HCT116 (cell line): ENCODE data around the gene RRBP1. TPM values are rescaled to one million over a fixed set of nuclear protein-coding genes. Genes with fewer than 3 reads are reported as not detected.
A peak's percentile ranks its signal among the peaks of the same experiment; 100 is the strongest.

Source experiments
- ATAC-seq: fragments of 200-7000 bp; cut with Tn5 transposase; 2 replicates; pipeline ENCODE4 v1.9.1; 2020; ENCODE audit warnings: mild to moderate bottlenecking, moderate library complexity
- BruUV-seq: library from RNA; stranded (reverse); fragments of 400-500 nt; replicated peaks from 2 replicates; lab custom pipeline; 2021; lab: Mats Ljungman, UMichigan
- CTCF ChIA-PET: fragments of 300-600 bp; sonication (Branson Sonifier 250); formaldehyde crosslinking; loops from one replicate; lab custom pipeline; 2021; ENCODE audit warnings: antibody characterized with exemption; lab: Charles Lee
- POLR2A ChIA-PET: fragments of 300-600, 350-600 bp; sonication (Branson Sonifier 250); formaldehyde crosslinking; loops from one replicate; lab custom pipeline; 2021; ENCODE audit warnings: antibody characterized with exemption; lab: Charles Lee
- RAD21 ChIA-PET, 2 experiments: fragments of 300-600 bp; sonication (Branson Sonifier 250); formaldehyde crosslinking; loops; one replicate each; lab custom pipeline; 2023; ENCODE audit warnings: low total read pairs in 2 of 2; ENCODE audit not compliant: uncharacterized antibody in 2 of 2, unreplicated experiment in 2 of 2, low non-redundant PET in 1 of 2; lab: Charles Lee
- DNase-seq: peaks from one replicate; pipeline ENCODE4 v3.0.0-alpha.2; 2010; ENCODE audit warnings: low read depth, low spot score
- H2AFZ ChIP-seq: fragments of 200-600 bp; shearing (Covaris generic), sonication (generic); 2 replicates; pipeline ENCODE4 v1.6.1; 2017; ENCODE audit warnings: low read depth, mixed run types, mixed read lengths, antibody characterized with exemption, low read length; ENCODE audit not compliant: poor library complexity, severe bottlenecking
- H3K27ac ChIP-seq: 2 replicates; pipeline ENCODE4 v1.5.1; 2012; ENCODE audit warnings: low read depth, low read length
- H3K27me3 ChIP-seq: fragments of 200-600 bp; sonication (generic); 2 replicates; pipeline ENCODE4 v1.6.1; 2016; ENCODE audit warnings: mixed run types, low read length, mixed read lengths; ENCODE audit not compliant: insufficient read depth
- H3K36me3 ChIP-seq, 2 experiments: fragments of 200-500 bp in 1 of 2; fragments of 200-600 bp in 1 of 2; sonication (Bioruptor generic) in 1 of 2; sonication (generic) in 1 of 2; 2 replicates each; pipeline versions ENCODE4 v1.5.1 to v1.6.1; 2014 to 2016; ENCODE audit warnings: low read length in 2 of 2, inconsistent platforms in 1 of 2, mixed read lengths in 1 of 2, mixed run types in 1 of 2; ENCODE audit not compliant: insufficient read depth in 2 of 2, control insufficient read depth in 1 of 2
- H3K4me1 ChIP-seq, 2 experiments: fragments of 200-600 bp in 1 of 2; sonication (generic) in 1 of 2; 2 replicates each; pipeline versions ENCODE4 v1.5.1 to v1.6.1; 2012 to 2017; ENCODE audit warnings: low read length in 2 of 2, inconsistent platforms in 1 of 2, mild to moderate bottlenecking in 1 of 2, mixed read lengths in 1 of 2, mixed run types in 1 of 2, moderate library complexity in 1 of 2; ENCODE audit not compliant: insufficient read depth in 2 of 2, control insufficient read depth in 1 of 2
- H3K4me2 ChIP-seq: fragments of 200-600 bp; sonication (generic); 2 replicates; pipeline ENCODE4 v1.6.1; 2017; ENCODE audit warnings: mixed run types, low read length, mixed read lengths
- H3K4me3 ChIP-seq, 2 experiments: fragments of 200-600 bp in 1 of 2; sonication (generic) in 1 of 2; replicated peaks in 1 of 2; 2 replicates each; pipeline ENCODE4 v1.5.1; 2011 to 2016; ENCODE audit warnings: low read length in 2 of 2, control low read depth in 1 of 2, low read depth in 1 of 2, mild to moderate bottlenecking in 1 of 2, mixed read lengths in 1 of 2, mixed run types in 1 of 2
- H3K79me2 ChIP-seq: fragments of 200-600 bp; sonication (generic); 2 replicates; pipeline ENCODE4 v1.6.1; 2017; ENCODE audit warnings: mild to moderate bottlenecking, mixed run types, low read length, moderate library complexity, mixed read lengths; ENCODE audit not compliant: insufficient read depth
- H3K9ac ChIP-seq: fragments of 200-600 bp; sonication (generic); 2 replicates; pipeline ENCODE4 v1.6.1; 2016; ENCODE audit warnings: low read length, mixed read lengths
- H3K9me2 ChIP-seq: fragments of 200-600 bp; sonication (generic), shearing (Covaris generic); 2 replicates; pipeline ENCODE4 v1.6.1; 2017; ENCODE audit warnings: mixed run types, mild to moderate bottlenecking, moderate library complexity; ENCODE audit not compliant: insufficient read depth
- H3K9me3 ChIP-seq, 2 experiments: fragments of 200-500 bp in 1 of 2; fragments of 200-600 bp in 1 of 2; sonication (Bioruptor generic) in 1 of 2; sonication (generic) in 1 of 2; 2 replicates each; pipeline ENCODE4 v1.6.1; 2014 to 2017; ENCODE audit warnings: low read length in 2 of 2, mixed read lengths in 2 of 2, inconsistent platforms in 1 of 2, low read depth in 1 of 2, mild to moderate bottlenecking in 1 of 2, mixed run types in 1 of 2, moderate library complexity in 1 of 2; ENCODE audit not compliant: control insufficient read depth in 1 of 2, insufficient read depth in 1 of 2
- H4K20me1 ChIP-seq: fragments of 200-600 bp; sonication (generic), shearing (Covaris generic); 2 replicates; pipeline ENCODE4 v1.6.1; 2017; ENCODE audit warnings: mixed run types, mild to moderate bottlenecking, moderate library complexity; ENCODE audit not compliant: insufficient read depth
- CBX3 ChIP-seq: IDR thresholded peaks from 2 replicates; pipeline ENCODE4 v1.6.1; 2012; ENCODE audit warnings: low read depth
- EGR1 ChIP-seq: IDR thresholded peaks from 2 replicates; pipeline ENCODE4 v1.6.1; 2012; ENCODE audit warnings: low read depth
- FOSL1 ChIP-seq: IDR thresholded peaks from 2 replicates; pipeline ENCODE4 v1.6.1; 2012; ENCODE audit warnings: low read depth
- JUND ChIP-seq: IDR thresholded peaks from 2 replicates; pipeline ENCODE4 v1.6.1; 2012
- MAX ChIP-seq: IDR thresholded peaks from 2 replicates; pipeline ENCODE4 v1.6.1; 2012
- POLR2AphosphoS5 ChIP-seq: IDR thresholded peaks from 2 replicates; pipeline ENCODE4 v1.6.1; 2011; ENCODE audit warnings: mild to moderate bottlenecking, low read depth, low read length, moderate library complexity
- SRF ChIP-seq: IDR thresholded peaks from 2 replicates; pipeline ENCODE4 v1.6.1; 2012; ENCODE audit warnings: low read depth
- TCF7L2 ChIP-seq: IDR thresholded peaks from 2 replicates; pipeline ENCODE4 v1.7.0; 2011; ENCODE audit warnings: borderline replicate concordance, inconsistent platforms; ENCODE audit not compliant: insufficient read depth, insufficient read length; ENCODE audit errors: extremely low read depth
- YY1 ChIP-seq: IDR thresholded peaks from 2 replicates; pipeline ENCODE4 v1.6.1; 2011; ENCODE audit warnings: low read length, low read depth, moderate library complexity, mild to moderate bottlenecking; ENCODE audit not compliant: insufficient replicate concordance; ENCODE audit errors: extremely low read depth
- intact Hi-C: fragments of 100-400 bp; cut with micrococcal nuclease; formaldehyde crosslinking; loops from 2 replicates; pipeline ENCODE4 v1.10.0; 2022
- total RNA-seq: library from RNA; stranded (reverse); gene quantifications from one replicate; pipeline ENCODE4 v1.2.1, GENCODE V29; 2021; ENCODE audit not compliant: unreplicated experiment
- TF ChIP-seq, protein P1 (sequence below): IDR thresholded peaks from 2 replicates; pipeline ENCODE4 v1.6.1; 2012

RRBP1 gene
- total RNA-seq, 1 experiment from 2014 or later, result 123 TPM

DNA sequence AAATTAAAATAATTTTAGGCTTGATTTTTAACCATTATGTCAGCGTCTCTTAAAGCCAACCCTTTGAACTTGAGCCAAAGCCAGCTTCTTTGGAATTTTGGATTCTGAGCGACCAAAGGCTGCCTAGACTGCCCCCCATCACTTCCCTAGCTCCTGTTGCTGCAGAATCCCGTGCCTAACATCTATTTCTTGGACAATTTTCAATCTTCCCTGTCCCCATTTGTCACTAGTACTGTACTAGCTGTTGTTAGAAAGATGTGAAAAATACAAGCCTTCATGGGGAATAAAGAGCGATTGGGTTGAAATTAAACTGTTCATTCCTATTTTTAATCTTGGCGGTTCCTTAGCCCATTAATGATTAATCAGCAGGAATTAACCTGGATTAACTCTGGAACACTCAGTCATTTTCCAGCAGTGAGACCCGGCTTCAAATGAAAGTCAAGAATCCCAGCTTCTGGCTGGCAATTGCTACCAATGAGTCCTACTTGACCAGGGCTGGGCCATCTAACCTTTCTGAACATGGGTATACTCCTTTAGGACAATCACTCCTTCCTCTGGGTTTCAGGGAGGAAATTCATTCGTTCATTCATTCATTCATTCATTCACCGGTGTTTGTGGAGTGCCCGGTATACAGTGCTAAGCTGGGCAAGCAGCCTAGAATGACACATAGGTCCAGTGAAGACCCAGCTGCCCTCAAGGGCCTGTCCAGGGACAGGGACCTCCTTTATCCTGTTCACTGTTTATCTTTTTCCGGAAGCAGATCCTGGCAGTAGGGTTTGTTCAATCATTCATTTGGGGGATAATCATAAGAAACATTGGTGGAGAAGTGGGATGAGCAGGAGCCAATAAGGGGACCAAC, 1.4 kb upstream of the RRBP1 start (continued):
- TF ChIP-seq TCF7L2 (no peak), POLR2AphosphoS5 (no peak), YY1 (no peak), JUND (no peak)

- Histone ChIP-seq H3K4me2 (peak overlapping the region; percentile 83), H3K9ac (peak overlapping the region; percentile 45; the same call in 1 of the 2 replicates), H3K4me3 (peak overlapping the region; percentile 56 to 78), H4K20me1 (no peaks in the 10 kb centered on the region), H3K27ac (no peak overlapping the region; the same call in 1 of the 2 replicates), H2AFZ (no peak overlapping the region), H3K9me2 (no peaks in the 10 kb centered on the region), H3K4me1 (peaks cover 24 to 33% of the 10 kb centered on the region in 2 experiments), H3K27me3 (peaks cover 12% of the 10 kb centered on the region; the same call in 1 of the 2 replicates), H3K79me2 (peaks cover 31% of the 10 kb centered on the region), H3K9me3 (no peaks in the 10 kb centered on the region), H3K36me3 (peaks cover 10% of the 10 kb centered on the region in 2 experiments; a peak in 2 of 4 replicates)
- ChIA-PET POLR2A (interaction anchor here (0.8 to 2.1 kb wide), 15 partner anchors 8 to 256 kb away, joined by 3 to 9 read pairs (median 4); partner anchors contain the start of gene DSTN), RAD21 (interaction anchor here (0.9 to 1.2 kb wide), 3 partner anchors 167 to 255 kb away, joined by 3 to 4 read pairs (median 4); no protein-coding TSS in a partner anchor), CTCF (interaction anchor here (0.6 to 2.0 kb wide), 31 partner anchors 9 to 288 kb away, joined by 3 to 18 read pairs (median 4); partner anchors contain the start of gene BANF2)
- no peak for DNase-seq
- TF ChIP-seq FOSL1, result no peak
- TF ChIP-seq, protein P1, sequence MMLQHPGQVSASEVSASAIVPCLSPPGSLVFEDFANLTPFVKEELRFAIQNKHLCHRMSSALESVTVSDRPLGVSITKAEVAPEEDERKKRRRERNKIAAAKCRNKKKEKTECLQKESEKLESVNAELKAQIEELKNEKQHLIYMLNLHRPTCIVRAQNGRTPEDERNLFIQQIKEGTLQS, result no peak
- TF ChIP-seq CBX3, result no peak
- no peak for TF ChIP-seq MAX
- TF ChIP-seq EGR1, result 0 out of 2 replicates have a peak, but pooled peaks have one; percentile 23
- no peak for TF ChIP-seq SRF
- ATAC-seq, result no peak
- intact Hi-C loops, result loop anchor here (1.0 to 2.0 kb wide), 2 partner anchors 160 to 215 kb away; no protein-coding TSS in a partner anchor
- BruUV-seq, result TSS peak; percentile 60
These were observed 802 bp upstream of the RRBP1 start for GRCh38 chr20:17682889-17683198.
